ENCODE data around the gene GOLT1B.

GOLT1B gene

DNA sequence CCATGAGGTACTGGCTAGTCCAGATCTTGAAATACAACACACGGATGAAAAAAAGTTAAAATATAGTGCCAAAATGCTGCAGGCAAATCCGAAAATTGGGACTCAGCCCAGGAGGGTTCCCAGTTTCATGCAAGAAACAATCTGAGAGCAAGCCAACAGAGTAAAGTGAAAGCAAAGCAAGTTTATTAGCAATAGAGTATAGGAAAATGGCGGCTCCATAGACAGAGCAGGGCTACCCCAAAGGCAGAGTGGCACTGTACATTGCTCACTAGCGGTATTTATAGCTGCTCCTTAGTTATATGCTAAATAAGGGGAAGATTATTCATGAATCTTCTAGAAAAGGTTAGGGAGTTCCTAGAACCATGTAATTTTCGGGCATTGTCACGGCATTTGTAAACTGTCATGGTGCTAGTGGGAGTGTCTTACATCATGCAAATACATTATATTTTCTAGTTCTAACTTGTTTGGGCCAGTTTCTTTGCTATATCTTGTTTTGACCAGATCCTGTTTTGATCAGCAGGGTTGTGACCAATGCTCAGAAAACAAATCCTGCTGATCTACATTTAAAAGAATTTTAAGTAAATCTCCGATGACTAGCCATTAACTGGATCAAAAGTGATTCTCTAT, 29.3 kb upstream of the GOLT1B start:
- TF ChIP-seq MAX (IDR thresholded peaks at IDR 0.05; ENCODE audit: low read depth, low read length) (no peak), MYC (IDR thresholded peaks at IDR 0.05; ENCODE audit: low read depth, low read length) (no peak)
- TF ChIP-seq, protein P1, sequence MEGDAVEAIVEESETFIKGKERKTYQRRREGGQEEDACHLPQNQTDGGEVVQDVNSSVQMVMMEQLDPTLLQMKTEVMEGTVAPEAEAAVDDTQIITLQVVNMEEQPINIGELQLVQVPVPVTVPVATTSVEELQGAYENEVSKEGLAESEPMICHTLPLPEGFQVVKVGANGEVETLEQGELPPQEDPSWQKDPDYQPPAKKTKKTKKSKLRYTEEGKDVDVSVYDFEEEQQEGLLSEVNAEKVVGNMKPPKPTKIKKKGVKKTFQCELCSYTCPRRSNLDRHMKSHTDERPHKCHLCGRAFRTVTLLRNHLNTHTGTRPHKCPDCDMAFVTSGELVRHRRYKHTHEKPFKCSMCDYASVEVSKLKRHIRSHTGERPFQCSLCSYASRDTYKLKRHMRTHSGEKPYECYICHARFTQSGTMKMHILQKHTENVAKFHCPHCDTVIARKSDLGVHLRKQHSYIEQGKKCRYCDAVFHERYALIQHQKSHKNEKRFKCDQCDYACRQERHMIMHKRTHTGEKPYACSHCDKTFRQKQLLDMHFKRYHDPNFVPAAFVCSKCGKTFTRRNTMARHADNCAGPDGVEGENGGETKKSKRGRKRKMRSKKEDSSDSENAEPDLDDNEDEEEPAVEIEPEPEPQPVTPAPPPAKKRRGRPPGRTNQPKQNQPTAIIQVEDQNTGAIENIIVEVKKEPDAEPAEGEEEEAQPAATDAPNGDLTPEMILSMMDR (IDR thresholded peaks at IDR 0.05; ENCODE audit: low read depth, low read length), result no peak
- H3K4me3 ChIP-seq (ENCODE audit: low read depth, low read length), result no peak overlapping the region
- no peak for DNase-seq (ENCODE audit: low read depth)

DNA sequence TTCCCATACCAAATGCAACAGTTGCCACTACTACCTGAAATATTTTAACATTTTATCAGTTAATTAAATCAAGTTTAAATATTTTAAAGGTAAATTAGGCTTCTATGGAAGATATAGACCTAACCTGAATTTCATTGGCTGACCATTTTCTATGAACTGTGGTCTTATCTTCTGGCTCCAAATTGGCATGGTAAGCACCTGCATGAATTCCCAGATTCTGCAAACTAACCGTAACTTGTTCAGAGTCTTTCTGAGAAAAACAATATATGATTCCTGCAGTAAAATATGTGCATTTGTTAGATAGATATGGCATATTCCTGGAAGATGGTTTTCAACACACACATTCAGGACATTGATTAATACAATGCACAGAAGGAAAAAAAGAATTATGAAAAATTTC, 26.0 kb upstream of the GOLT1B start:
- TF ChIP-seq MYC (IDR thresholded peaks at IDR 0.05; ENCODE audit: low read depth, low read length) (no peak), POLR2A (IDR thresholded peaks at IDR 0.05; ENCODE audit: extremely low read depth, insufficient read length) (no peak), MAX (IDR thresholded peaks at IDR 0.05; ENCODE audit: low read depth, low read length) (no peak)
- TF ChIP-seq, protein P1 (IDR thresholded peaks at IDR 0.05; ENCODE audit: low read depth, low read length), result no peak
- no peak overlapping the region for H3K4me3 ChIP-seq (ENCODE audit: low read depth, low read length)
- DNase-seq (ENCODE audit: low read depth), result no peak

DNA sequence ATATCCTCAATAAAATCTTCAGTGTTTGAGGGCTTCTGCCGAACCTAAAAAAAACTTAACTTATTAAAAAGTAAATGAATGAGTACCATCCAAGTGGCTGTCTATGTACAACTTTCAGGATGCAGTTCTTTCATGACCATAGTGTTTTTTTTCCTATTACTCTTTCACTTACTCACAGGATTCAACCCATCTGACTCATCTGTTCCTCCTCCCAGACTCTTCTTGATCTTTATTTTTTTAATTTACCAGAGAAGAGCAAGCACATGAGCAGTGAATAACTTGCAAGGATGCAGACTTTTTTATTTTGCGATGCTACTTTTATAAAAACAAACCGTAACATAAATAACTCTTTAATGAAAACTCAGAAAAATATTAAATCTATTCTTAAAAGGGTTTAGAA, 24.6 kb upstream of the GOLT1B start:
- TF ChIP-seq POLR2A (IDR thresholded peaks at IDR 0.05; ENCODE audit: extremely low read depth, insufficient read length) (no peak), MAX (IDR thresholded peaks at IDR 0.05; ENCODE audit: low read depth, low read length) (no peak), MYC (IDR thresholded peaks at IDR 0.05; ENCODE audit: low read depth, low read length) (no peak)
- TF ChIP-seq, protein P1 (IDR thresholded peaks at IDR 0.05; ENCODE audit: low read depth, low read length), result no peak
- no peak overlapping the region for H3K4me3 ChIP-seq (ENCODE audit: low read depth, low read length)
- no peak for DNase-seq (ENCODE audit: low read depth)

GRCh38 chr12:21478756-21479455, 22.7 kb upstream of the GOLT1B start:
- TF ChIP-seq MAX (IDR thresholded peaks at IDR 0.05; ENCODE audit: low read depth, low read length) (no peak), MYC (IDR thresholded peaks at IDR 0.05; ENCODE audit: low read depth, low read length) (no peak), POLR2A (IDR thresholded peaks at IDR 0.05; ENCODE audit: extremely low read depth, insufficient read length) (no peak)
- TF ChIP-seq, protein P1 (IDR thresholded peaks at IDR 0.05; ENCODE audit: low read depth, low read length), result no peak
- peak; percentile 71 for DNase-seq (ENCODE audit: low read depth)
- H3K4me3 ChIP-seq (ENCODE audit: low read depth, low read length), result no peak overlapping the region

DNA sequence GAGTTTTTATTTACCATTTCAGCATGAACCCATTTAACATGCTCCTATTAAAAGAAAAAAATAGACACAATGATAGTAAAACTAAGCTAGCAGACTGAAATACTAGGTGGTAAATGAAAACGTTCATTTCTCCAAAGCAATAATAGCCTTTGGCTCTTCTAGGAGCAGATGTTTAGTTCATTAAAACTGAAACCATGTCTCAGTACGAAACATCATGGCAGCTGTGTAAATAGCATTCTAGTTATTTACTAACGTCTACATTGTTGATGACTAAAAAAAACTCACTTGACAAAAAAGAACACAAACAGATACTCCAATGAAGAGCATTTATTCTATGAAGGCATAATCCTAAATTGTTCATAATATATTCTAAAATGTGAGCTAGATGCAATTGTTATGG, 18.1 kb upstream of the GOLT1B start:
- DNase-seq (ENCODE audit: low read depth), result no peak
- H3K4me3 ChIP-seq (ENCODE audit: low read depth, low read length), result no peak overlapping the region
- TF ChIP-seq MAX (IDR thresholded peaks at IDR 0.05; ENCODE audit: low read depth, low read length), result no peak
- TF ChIP-seq, protein P1 (IDR thresholded peaks at IDR 0.05; ENCODE audit: low read depth, low read length), result no peak
- no peak for TF ChIP-seq POLR2A (IDR thresholded peaks at IDR 0.05; ENCODE audit: extremely low read depth, insufficient read length)
- TF ChIP-seq MYC (IDR thresholded peaks at IDR 0.05; ENCODE audit: low read depth, low read length), result no peak
